ENCODE results near the gene CTNNBIP1.

GRCh38 chr1:9820521-9820920 is 89.5 kb downstream of the CTNNBIP1 start:
- no peak for TF ChIP-seq POLR2A (IDR thresholded peaks at IDR 0.05; ENCODE audit: extremely low read depth, insufficient read length)
- no peak for TF ChIP-seq CTCF (IDR thresholded peaks at IDR 0.05; ENCODE audit: low read depth, low read length)

Measured in NB4 (cell line).